ENCODE results near the gene HTRA3. TPM values are rescaled to one million over a fixed set of nuclear protein-coding genes. Genes with fewer than 3 reads are reported as not detected.

HTRA3 gene
- total and polyA plus RNA-seq, 2 experiments from 2014 or later = 6.9 to 15.7 TPM

GRCh38 chr4:8268211-8268610, 1.3 kb upstream of the HTRA3 start:
- H3K9me3 ChIP-seq (ENCODE audit: low read depth) = no peaks in the 10 kb centered on the region
- no peak for DNase-seq (ENCODE audit: low read depth in 1 of 2, low spot score in 1 of 2)
- peaks cover 19% of the 10 kb centered on the region for H3K4me1 ChIP-seq (ENCODE audit: low read depth)
- no peaks in the 10 kb centered on the region for H3K36me3 ChIP-seq
- H3K27ac ChIP-seq = no peak overlapping the region
- TF ChIP-seq CTCF (IDR thresholded peaks at IDR 0.05; ENCODE audit: low read depth, low read length) = no peak
- H3K4me3 ChIP-seq = no peak overlapping the region
- H3K27me3 ChIP-seq = peaks cover 16% of the 10 kb centered on the region

- no peak for TF ChIP-seq CTCF (IDR thresholded peaks at IDR 0.05; ENCODE audit: low read depth, low read length)
- peaks cover 19% of the 10 kb centered on the region for H3K4me1 ChIP-seq (ENCODE audit: low read depth)
- no peak for DNase-seq (ENCODE audit: low read depth in 1 of 2, low spot score in 1 of 2)
- H3K9me3 ChIP-seq (ENCODE audit: low read depth) = no peaks in the 10 kb centered on the region
- H3K27me3 ChIP-seq = peaks cover 16% of the 10 kb centered on the region
- H3K27ac ChIP-seq = no peak overlapping the region
- no peaks in the 10 kb centered on the region for H3K36me3 ChIP-seq
- peak overlapping the region; percentile 22 for H3K4me3 ChIP-seq
Measured at GRCh38 chr4:8268901-8269534, 536 bp upstream of the HTRA3 start.

GRCh38 chr4:8270418-8270771, 841 bp downstream of the HTRA3 start:
- no peak for DNase-seq (ENCODE audit: low read depth in 1 of 2, low spot score in 1 of 2)
- H3K27me3 ChIP-seq = peaks cover 16% of the 10 kb centered on the region
- no peaks in the 10 kb centered on the region for H3K36me3 ChIP-seq
- no peak overlapping the region for H3K27ac ChIP-seq
- no peak overlapping the region for H3K4me3 ChIP-seq
- no peak for TF ChIP-seq CTCF (IDR thresholded peaks at IDR 0.05; ENCODE audit: low read depth, low read length)
- H3K4me1 ChIP-seq (ENCODE audit: low read depth) = peaks cover 19% of the 10 kb centered on the region
- H3K9me3 ChIP-seq (ENCODE audit: low read depth) = no peaks in the 10 kb centered on the region

- Histone ChIP-seq H3K27ac (no peak overlapping the region), H3K27me3 (peaks cover 16% of the 10 kb centered on the region), H3K9me3 (ENCODE audit: low read depth) (no peaks in the 10 kb centered on the region), H3K36me3 (no peaks in the 10 kb centered on the region), H3K4me3 (no peak overlapping the region), H3K4me1 (ENCODE audit: low read depth) (peaks cover 19% of the 10 kb centered on the region)
- TF ChIP-seq CTCF (IDR thresholded peaks at IDR 0.05; ENCODE audit: low read depth, low read length) = no peak
- DNase-seq (ENCODE audit: low read depth in 1 of 2, low spot score in 1 of 2) = peak in 1 of 2 donors; percentile 34
Measured at GRCh38 chr4:8270912-8271815, 1.6 kb downstream of the HTRA3 start.

GRCh38 chr4:8271821-8272220, 2.3 kb downstream of the HTRA3 start:
- DNase-seq (ENCODE audit: low read depth in 1 of 2, low spot score in 1 of 2) = no peak
- Histone ChIP-seq H3K27ac (no peak overlapping the region), H3K36me3 (no peaks in the 10 kb centered on the region), H3K4me1 (ENCODE audit: low read depth) (peaks cover 17% of the 10 kb centered on the region), H3K4me3 (no peak overlapping the region), H3K27me3 (peaks cover 16% of the 10 kb centered on the region), H3K9me3 (ENCODE audit: low read depth) (no peaks in the 10 kb centered on the region)
- no peak for TF ChIP-seq CTCF (IDR thresholded peaks at IDR 0.05; ENCODE audit: low read depth, low read length)

Measured in cardiac muscle cell (in vitro differentiated cells and primary cell).